Stimulated activated naive B cell treated with anti-CD40 and anti-IgM and Interleukin-4, amounts not matched to agents 10 μg/mL and 1 μg/mL and 100 μg/mL, for 72 hours (primary cell): ENCODE measurements around the gene GOLGA2.
A peak's percentile ranks its signal among the peaks of the same experiment; 100 is the strongest.
"Not testable (repeated sequence)": the region's sequence is repeated elsewhere in the genome, so short reads cannot be mapped to it uniquely, and the experiment has no call there.

ENCODE experiments used
- ATAC-seq, 2 donors: fragments of 150-1000 bp; cut with Tn5 transposase; replicated peaks; 2 replicates each; pipeline ENCODE4 v1.10.0; 2021; ENCODE audit warnings: moderate library complexity in 1 of 2
- DNase-seq: peaks from one replicate; pipeline ENCODE4 v3.0.0; 2021
- H3K27ac Mint-ChIP-seq: one replicate; pipeline ENCODE4 v1.8.0; 2022; ENCODE audit warnings: mild to moderate bottlenecking, mixed read lengths
- H3K27me3 Mint-ChIP-seq, 2 donors: one replicate each; pipeline ENCODE4 v1.8.0; 2022; ENCODE audit warnings: mixed read lengths in 2 of 2
- H3K36me3 Mint-ChIP-seq, 2 donors: one replicate each; pipeline ENCODE4 v1.8.0; 2022; ENCODE audit warnings: mixed read lengths in 2 of 2, mild to moderate bottlenecking in 1 of 2
- H3K4me1 Mint-ChIP-seq, 2 donors: one replicate each; pipeline ENCODE4 v1.8.0; 2022; ENCODE audit warnings: mixed read lengths in 2 of 2, mild to moderate bottlenecking in 1 of 2
- H3K4me3 Mint-ChIP-seq, 2 donors: one replicate each; pipeline ENCODE4 v1.8.0; 2022; ENCODE audit warnings: mild to moderate bottlenecking in 2 of 2, mixed read lengths in 2 of 2, moderate library complexity in 1 of 2
- H3K9me3 Mint-ChIP-seq, 2 donors: one replicate each; pipeline ENCODE4 v1.8.0; 2022; ENCODE audit warnings: mixed read lengths in 2 of 2, mild to moderate bottlenecking in 1 of 2

GOLGA2 gene

GRCh38 chr9:128247226-128247803 is 28.5 kb downstream of the GOLGA2 start:
- peaks cover 30 to 35% of the 10 kb centered on the region in 2 donors for H3K27me3 Mint-ChIP-seq
- no peaks in the 10 kb centered on the region for H3K9me3 Mint-ChIP-seq
- ATAC-seq (no peak), DNase-seq (no peak)
- no peak overlapping the region for H3K4me3 Mint-ChIP-seq
- no peaks in the 10 kb centered on the region for H3K36me3 Mint-ChIP-seq
- no peak overlapping the region for H3K27ac Mint-ChIP-seq
- peaks cover 29 to 40% of the 10 kb centered on the region in 2 donors for H3K4me1 Mint-ChIP-seq

- no peak overlapping the region for H3K4me3 Mint-ChIP-seq
- no peak for DNase-seq
- no peak overlapping the region for H3K27ac Mint-ChIP-seq
- H3K36me3 Mint-ChIP-seq = no peaks in the 10 kb centered on the region
- H3K9me3 Mint-ChIP-seq = no peaks in the 10 kb centered on the region
- no peak for ATAC-seq
- peaks cover 34 to 38% of the 10 kb centered on the region in 2 donors for H3K27me3 Mint-ChIP-seq
- H3K4me1 Mint-ChIP-seq = peaks cover 20 to 31% of the 10 kb centered on the region in 2 donors
These were observed 29.3 kb downstream of the GOLGA2 start for GRCh38 chr9:128246471-128246870.

- H3K4me3 Mint-ChIP-seq = no peak overlapping the region
- no peak for DNase-seq
- peaks cover 36 to 40% of the 10 kb centered on the region in 2 donors for H3K27me3 Mint-ChIP-seq
These were observed 30.2 kb downstream of the GOLGA2 start for GRCh38 chr9:128245421-128246151.

GRCh38 chr9:128244837-128245231 is 31.0 kb downstream of the GOLGA2 start:
- Mint-ChIP-seq H3K27ac (no peak overlapping the region), H3K4me1 (peaks cover 12 to 22% of the 10 kb centered on the region in 2 donors), H3K27me3 (peaks cover 36 to 40% of the 10 kb centered on the region in 2 donors), H3K9me3 (no peaks in the 10 kb centered on the region), H3K36me3 (no peaks in the 10 kb centered on the region), H3K4me3 (no peak overlapping the region)
- ATAC-seq (peak; percentile 43 to 57), DNase-seq (no peak)

More at GRCh38 chr9:128245421-128246151, 30.2 kb downstream of the GOLGA2 start:
- H3K4me1 Mint-ChIP-seq = peaks cover 14 to 25% of the 10 kb centered on the region in 2 donors
- ATAC-seq = no peak
- no peaks in the 10 kb centered on the region for H3K9me3 Mint-ChIP-seq
- peak overlapping the region; percentile 26 for H3K27ac Mint-ChIP-seq
- no peaks in the 10 kb centered on the region for H3K36me3 Mint-ChIP-seq

GRCh38 chr9:128244091-128244836 is 31.5 kb downstream of the GOLGA2 start:
- DNase-seq = no peak
- H3K27me3 Mint-ChIP-seq = peaks cover 36 to 40% of the 10 kb centered on the region in 2 donors
- ATAC-seq = no peak

GRCh38 chr9:128243215-128244018 is 32.4 kb downstream of the GOLGA2 start:
- no peak for ATAC-seq
- H3K27ac Mint-ChIP-seq = no peak overlapping the region
- no peaks in the 10 kb centered on the region for H3K9me3 Mint-ChIP-seq
- H3K27me3 Mint-ChIP-seq = peaks cover 40% of the 10 kb centered on the region in 2 donors
- H3K36me3 Mint-ChIP-seq = no peaks in the 10 kb centered on the region
- no peak overlapping the region for H3K4me3 Mint-ChIP-seq
- peaks cover 12 to 18% of the 10 kb centered on the region in 2 donors for H3K4me1 Mint-ChIP-seq
- DNase-seq = no peak

More at GRCh38 chr9:128244091-128244836, 31.5 kb downstream of the GOLGA2 start:
- Mint-ChIP-seq H3K4me3 (no peak overlapping the region), H3K36me3 (no peaks in the 10 kb centered on the region), H3K9me3 (no peaks in the 10 kb centered on the region), H3K4me1 (peaks cover 12 to 18% of the 10 kb centered on the region in 2 donors), H3K27ac (no peak overlapping the region)

- no peak overlapping the region for H3K4me3 Mint-ChIP-seq
- peaks cover 40% of the 10 kb centered on the region in 2 donors for H3K27me3 Mint-ChIP-seq
- no peak for ATAC-seq
- H3K4me1 Mint-ChIP-seq = peaks cover 12 to 18% of the 10 kb centered on the region in 2 donors
- no peaks in the 10 kb centered on the region for H3K36me3 Mint-ChIP-seq
- no peak overlapping the region for H3K27ac Mint-ChIP-seq
- DNase-seq = no peak
- H3K9me3 Mint-ChIP-seq = no peaks in the 10 kb centered on the region
These were observed 33.0 kb downstream of the GOLGA2 start for GRCh38 chr9:128242828-128243214.

GRCh38 chr9:128242124-128242523 is 33.7 kb downstream of the GOLGA2 start:
- Mint-ChIP-seq H3K4me1 (peaks cover 12 to 18% of the 10 kb centered on the region in 2 donors), H3K27me3 (peaks cover 40% of the 10 kb centered on the region in 2 donors), H3K27ac (no peak overlapping the region), H3K36me3 (no peaks in the 10 kb centered on the region), H3K4me3 (no peak overlapping the region), H3K9me3 (no peaks in the 10 kb centered on the region)
- DNase-seq (no peak), ATAC-seq (no peak)

- no peaks in the 10 kb centered on the region for H3K36me3 Mint-ChIP-seq
- H3K27ac Mint-ChIP-seq = no peak overlapping the region
- ATAC-seq (no peak), DNase-seq (no peak)
- H3K4me1 Mint-ChIP-seq = no peaks in the 10 kb centered on the region
- H3K4me3 Mint-ChIP-seq = no peak overlapping the region
- peaks cover 5 to 7% of the 10 kb centered on the region in 2 donors for H3K27me3 Mint-ChIP-seq
- H3K9me3 Mint-ChIP-seq = no peaks in the 10 kb centered on the region
These were observed 41.9 kb downstream of the GOLGA2 start for GRCh38 chr9:128233817-128234406.

- Mint-ChIP-seq H3K27ac (no peak overlapping the region), H3K27me3 (peaks cover 5% of the 10 kb centered on the region in 2 donors)
- ATAC-seq = no peak
These were observed 43.0 kb downstream of the GOLGA2 start for GRCh38 chr9:128232528-128233428.

GRCh38 chr9:128231638-128232527 is 43.9 kb downstream of the GOLGA2 start:
- DNase-seq (no peak), ATAC-seq (no peak)
- peaks cover 5% of the 10 kb centered on the region in 2 donors for H3K27me3 Mint-ChIP-seq
- no peak overlapping the region for H3K4me3 Mint-ChIP-seq
- H3K4me1 Mint-ChIP-seq = no peaks in the 10 kb centered on the region
- H3K36me3 Mint-ChIP-seq = no peaks in the 10 kb centered on the region
- no peaks in the 10 kb centered on the region for H3K9me3 Mint-ChIP-seq
- no peak overlapping the region for H3K27ac Mint-ChIP-seq

More at GRCh38 chr9:128232528-128233428, 43.0 kb downstream of the GOLGA2 start:
- Mint-ChIP-seq H3K9me3 (no peaks in the 10 kb centered on the region), H3K4me1 (no peaks in the 10 kb centered on the region), H3K36me3 (no peaks in the 10 kb centered on the region), H3K4me3 (no peak overlapping the region)
- no peak for DNase-seq

- not testable (repeated sequence) for H3K4me1 Mint-ChIP-seq, H3K27ac Mint-ChIP-seq, DNase-seq, H3K36me3 Mint-ChIP-seq, H3K4me3 Mint-ChIP-seq, H3K9me3 Mint-ChIP-seq, ATAC-seq
- peaks cover 1 to 13% of the 10 kb centered on the region in 2 donors for H3K27me3 Mint-ChIP-seq
These were observed 44.9 kb downstream of the GOLGA2 start for GRCh38 chr9:128230897-128231296.
